ENCODE results near the gene HSD17B13. TPM values are rescaled to one million over a fixed set of nuclear protein-coding genes. Genes with fewer than 3 reads are reported as not detected.
"Not testable (repeated sequence)": the region's sequence is repeated elsewhere in the genome, so short reads cannot be mapped to it uniquely, and the experiment has no call there.

The HSD17B13 gene
- total and polyA plus RNA-seq, 2 of the 13 experiments (the other 11 are each of a cell fraction or from before 2014, with no cell fraction given), result 0.04 to 0.15 TPM

- intact Hi-C loops (cut with micrococcal nuclease; ENCODE audit: unreplicated experiment), result no loop called here
- Histone ChIP-seq H3K27me3 (ENCODE audit: control insufficient read depth in 1 of 2, insufficient read depth in 2 of 2, low read length in 2 of 2) (no peaks in the 10 kb centered on the region), H3K79me2 (ENCODE audit: insufficient read depth, low read length) (no peaks in the 10 kb centered on the region), H3K4me1 (ENCODE audit: insufficient read depth, low read length) (no peaks in the 10 kb centered on the region), H3K27ac (ENCODE audit: extremely low read length, insufficient read depth, low read length) (no peak overlapping the region), H3K4me2 (ENCODE audit: low read depth, low read length) (no peak overlapping the region), H2AFZ (ENCODE audit: low read length) (no peak overlapping the region), H3K4me3 (replicated peaks in 1 of 3; ENCODE audit: insufficient read depth in 1 of 3, low read depth in 2 of 3, low read length in 3 of 3) (no peak overlapping the region), H3K9ac (ENCODE audit: insufficient read depth, low read depth, low read length) (no peak overlapping the region), H3K36me3 (replicated peaks in 1 of 2; ENCODE audit: control insufficient read depth in 1 of 2, insufficient read depth in 2 of 2, low read length in 2 of 2) (no peaks in the 10 kb centered on the region), H3K9me3 (ENCODE audit: low read length) (peaks cover 38% of the 10 kb centered on the region), H4K20me1 (ENCODE audit: insufficient read depth, low read length) (no peaks in the 10 kb centered on the region)
- CTCF ChIA-PET (ENCODE audit: low intra/inter-chr PET ratio, low total read pairs), result no interaction called here
- in situ Hi-C loops (cut with HindIII; ENCODE audit: extremely low pct_ligation_motif_present, low pct_unique_long_range_greater_than_20kb), result no loop called here
- ATAC-seq (no peak), DNase-seq (ENCODE audit: low spot score) (no peak), FAIRE-seq (no peak)
- no TSS peak for BruUV-seq (replicated peaks)
- POLR2A ChIA-PET, result no interaction called here
- TF ChIP-seq RORA (CRISPR knock-in tag; IDR thresholded peaks at IDR 0.05) (no peak), ZNF777 (CRISPR knock-in tag; IDR thresholded peaks at IDR 0.05) (no peak), ZNF646 (CRISPR knock-in tag; IDR thresholded peaks at IDR 0.05) (no peak), ZNF691 (CRISPR knock-in tag; IDR thresholded peaks at IDR 0.05; ENCODE audit: borderline replicate concordance, low read depth) (no peak), ZNF83 (CRISPR knock-in tag; IDR thresholded peaks at IDR 0.05; ENCODE audit: borderline replicate concordance) (no peak)
- no CpG with 5 or more reads among the region's 1 CpG for WGBS (ENCODE audit: low lambda C conversion rate)
Observed at GRCh38 chr4:87286970-87287369, 35.7 kb downstream of the HSD17B13 start.

- DNase-seq (ENCODE audit: low spot score); H3K4me1 ChIP-seq (ENCODE audit: insufficient read depth, low read length); H3K79me2 ChIP-seq (ENCODE audit: insufficient read depth, low read length); BruUV-seq (replicated peaks); POLR2A ChIA-PET; H3K4me2 ChIP-seq (ENCODE audit: low read depth, low read length); H3K27ac ChIP-seq (ENCODE audit: extremely low read length, insufficient read depth, low read length); H3K27me3 ChIP-seq (ENCODE audit: control insufficient read depth in 1 of 2, insufficient read depth in 2 of 2, low read length in 2 of 2); intact Hi-C loops (cut with micrococcal nuclease; ENCODE audit: unreplicated experiment); ATAC-seq; CTCF ChIA-PET (ENCODE audit: low intra/inter-chr PET ratio, low total read pairs); FAIRE-seq; H3K9ac ChIP-seq (ENCODE audit: insufficient read depth, low read depth, low read length); H2AFZ ChIP-seq (ENCODE audit: low read length); in situ Hi-C loops (cut with HindIII; ENCODE audit: extremely low pct_ligation_motif_present, low pct_unique_long_range_greater_than_20kb); H4K20me1 ChIP-seq (ENCODE audit: insufficient read depth, low read length); H3K36me3 ChIP-seq (replicated peaks in 1 of 2; ENCODE audit: control insufficient read depth in 1 of 2, insufficient read depth in 2 of 2, low read length in 2 of 2); H3K4me3 ChIP-seq (replicated peaks in 1 of 3; ENCODE audit: insufficient read depth in 1 of 3, low read depth in 2 of 3, low read length in 3 of 3): not testable (repeated sequence)
- H3K9me3 ChIP-seq (ENCODE audit: low read length), result peaks cover 38% of the 10 kb centered on the region
Observed at GRCh38 chr4:87284268-87284667, 38.4 kb downstream of the HSD17B13 start.
